H1 (cell line): ENCODE results near the gene PC. TPM values are rescaled to one million over a fixed set of nuclear protein-coding genes. Genes with fewer than 3 reads are reported as not detected.

ENCODE experiments used
- CTCF ChIA-PET: fragments of 300-600 bp; sonication (Branson Sonifier 250); formaldehyde crosslinking; loops from one replicate; lab custom pipeline; 2021; ENCODE audit not compliant: partially characterized antibody; lab: Charles Lee
- POLR2A ChIA-PET: fragments of 300-600 bp; sonication (Branson Sonifier 250); formaldehyde crosslinking; loops from one replicate; lab custom pipeline; 2021; ENCODE audit warnings: inconsistent platforms; ENCODE audit not compliant: partially characterized antibody; lab: Charles Lee
- DNase-seq, 2 experiments: peaks; one replicate each; pipeline versions ENCODE4 v3.0.0 to v3.0.0-alpha.2; 2010 to 2022; ENCODE audit warnings: low spot score in 2 of 2, low read depth in 1 of 2, mixed read lengths in 1 of 2
- FAIRE-seq: peaks from 2 replicates; lab custom pipeline; 2011; peaks lifted over from hg19 to GRCh38; lab: Jason Lieb, UNC
- H2AFZ ChIP-seq: 2 replicates; pipeline ENCODE4 v1.8.1; 2012; ENCODE audit warnings: low read length, inconsistent platforms
- H2AK5ac ChIP-seq: 2 replicates; pipeline ENCODE4 v1.6.1; 2013; ENCODE audit warnings: low read depth, low read length
- H2BK120ac ChIP-seq: replicated peaks from 2 replicates; pipeline ENCODE3; 2013; ENCODE audit warnings: low read depth, low read length, inconsistent platforms
- H2BK12ac ChIP-seq: 2 replicates; pipeline ENCODE4 v1.6.1; 2013; ENCODE audit warnings: low read depth, low read length
- H2BK15ac ChIP-seq: 2 replicates; pipeline ENCODE4 v1.6.1; 2013; ENCODE audit warnings: low read length
- H2BK20ac ChIP-seq: 2 replicates; pipeline ENCODE4 v1.6.1; 2013; ENCODE audit warnings: low read length
- H2BK5ac ChIP-seq: 2 replicates; pipeline ENCODE4 v1.6.1; 2013; ENCODE audit warnings: low read depth, low read length
- H3K14ac ChIP-seq: 2 replicates; pipeline ENCODE4 v1.6.1; 2013; ENCODE audit warnings: inconsistent platforms; ENCODE audit not compliant: insufficient read length
- H3K18ac ChIP-seq: 2 replicates; pipeline ENCODE4 v1.6.1; 2013; ENCODE audit warnings: low read length; ENCODE audit errors: extremely low read depth
- H3K23ac ChIP-seq: 2 replicates; pipeline ENCODE4 v1.6.1; 2013; ENCODE audit warnings: inconsistent platforms; ENCODE audit not compliant: insufficient read length
- H3K23me2 ChIP-seq: 2 replicates; pipeline ENCODE4 v1.6.1; 2013; ENCODE audit warnings: low read depth, low read length
- H3K27ac ChIP-seq: 2 replicates; pipeline ENCODE4 v1.6.1; 2011; ENCODE audit warnings: low read depth, low read length, inconsistent platforms
- H3K27me3 ChIP-seq, 4 experiments: replicated peaks in 1 of 4; 1 replicate in 1 of 4; 2 replicates in 3 of 4; pipeline versions ENCODE4 v1.6.1 to v1.8.1; 2011 to 2013; ENCODE audit warnings: low read length in 3 of 4, mild to moderate bottlenecking in 3 of 4, inconsistent platforms in 2 of 4, mixed read lengths in 2 of 4, moderate library complexity in 1 of 4; ENCODE audit not compliant: control insufficient read depth in 3 of 4, insufficient read depth in 3 of 4; ENCODE audit errors: extremely low read depth in 1 of 4
- H3K36me3 ChIP-seq, 4 experiments: 2 replicates each; pipeline versions ENCODE4 v1.6.1 to v1.8.1; 2011 to 2013; ENCODE audit warnings: mild to moderate bottlenecking in 4 of 4, low read length in 3 of 4, moderate library complexity in 2 of 4, control low read depth in 1 of 4, inconsistent platforms in 1 of 4; ENCODE audit not compliant: insufficient read depth in 4 of 4, control insufficient read depth in 2 of 4
- H3K4ac ChIP-seq: replicated peaks from 2 replicates; pipeline ENCODE3; 2013; ENCODE audit warnings: low read length, low read depth, mixed read lengths, inconsistent platforms; ENCODE audit not compliant: insufficient read length
- H3K4me1 ChIP-seq, 4 experiments: replicated peaks in 1 of 4; 1 replicate in 1 of 4; 2 replicates in 3 of 4; pipeline versions ENCODE4 v1.6.1 to v1.8.1; 2011 to 2013; ENCODE audit warnings: low read length in 3 of 4, inconsistent platforms in 2 of 4, mixed read lengths in 1 of 4; ENCODE audit not compliant: insufficient read depth in 4 of 4, control insufficient read depth in 3 of 4
- H3K4me2 ChIP-seq, 2 experiments: 2 replicates each; pipeline versions ENCODE4 v1.6.1 to v1.8.1; 2011 to 2013; ENCODE audit warnings: low read depth in 2 of 2, low read length in 2 of 2, control low read depth in 1 of 2, inconsistent platforms in 1 of 2, mild to moderate bottlenecking in 1 of 2; ENCODE audit not compliant: insufficient read depth in 1 of 2
- H3K4me3 ChIP-seq, 4 experiments: fragments of 200-600, 300-600 bp in 1 of 4; sonication (generic), shearing (Covaris generic), sonication (Bioruptor Twin) in 1 of 4; 2 replicates each; pipeline versions ENCODE4 v1.5.1 to v1.8.1; 2011 to 2016; ENCODE audit warnings: low read length in 4 of 4, low read depth in 3 of 4, control low read depth in 2 of 4, inconsistent platforms in 2 of 4, mild to moderate bottlenecking in 2 of 4, mixed read lengths in 1 of 4, moderate library complexity in 1 of 4; ENCODE audit not compliant: insufficient read depth in 2 of 4; ENCODE audit errors: extremely low read depth in 1 of 4
- H3K56ac ChIP-seq: replicated peaks from 2 replicates; pipeline ENCODE3; 2013; ENCODE audit warnings: low read depth, mild to moderate bottlenecking, mixed read lengths, low read length, inconsistent platforms; ENCODE audit not compliant: insufficient read length
- H3K79me1 ChIP-seq: 2 replicates; pipeline ENCODE4 v1.6.1; 2013; ENCODE audit warnings: low read depth, low read length, control low read depth
- H3K79me2 ChIP-seq, 2 experiments: 2 replicates each; pipeline versions ENCODE4 v1.6.1 to v1.8.1; 2012 to 2013; ENCODE audit warnings: low read length in 2 of 2, mild to moderate bottlenecking in 2 of 2, inconsistent platforms in 1 of 2; ENCODE audit not compliant: insufficient read depth in 2 of 2, control insufficient read depth in 1 of 2
- H3K9ac ChIP-seq, 4 experiments: replicated peaks in 1 of 4; 1 replicate in 1 of 4; 2 replicates in 3 of 4; pipeline versions ENCODE4 v1.6.1 to v1.8.1; 2011 to 2013; ENCODE audit warnings: low read depth in 3 of 4, low read length in 3 of 4, control low read depth in 2 of 4, mild to moderate bottlenecking in 2 of 4, moderate library complexity in 2 of 4, inconsistent platforms in 1 of 4; ENCODE audit errors: extremely low read depth in 1 of 4
- H3K9me3 ChIP-seq, 2 experiments: 2 replicates each; pipeline versions ENCODE4 v1.6.1 to v1.8.1; 2012 to 2013; ENCODE audit warnings: mild to moderate bottlenecking in 2 of 2, moderate library complexity in 2 of 2, control low read depth in 1 of 2, inconsistent platforms in 1 of 2, low read depth in 1 of 2, low read length in 1 of 2, mixed read lengths in 1 of 2; ENCODE audit not compliant: insufficient read depth in 2 of 2
- H4K20me1 ChIP-seq, 2 experiments: replicated peaks in 1 of 2; 2 replicates each; pipeline versions ENCODE3 to v1.8.1; 2011 to 2013; ENCODE audit warnings: inconsistent platforms in 2 of 2, low read length in 2 of 2, mild to moderate bottlenecking in 1 of 2; ENCODE audit not compliant: insufficient read depth in 2 of 2, control insufficient read depth in 1 of 2
- H4K5ac ChIP-seq: 2 replicates; pipeline ENCODE4 v1.6.1; 2013; ENCODE audit warnings: low read length, low read depth, mixed read lengths, inconsistent platforms; ENCODE audit not compliant: insufficient read length
- H4K8ac ChIP-seq: 2 replicates; pipeline ENCODE4 v1.8.0; 2013; ENCODE audit warnings: mild to moderate bottlenecking, moderate library complexity, low read length, inconsistent platforms; ENCODE audit not compliant: insufficient read depth; ENCODE audit errors: extremely low read depth
- H4K91ac ChIP-seq: replicated peaks from 2 replicates; pipeline ENCODE3; 2013; ENCODE audit warnings: low read length, mixed read lengths, inconsistent platforms; ENCODE audit not compliant: insufficient read length
- ATF2 ChIP-seq: IDR thresholded peaks from 2 replicates; pipeline ENCODE4 v1.6.1; 2012; ENCODE audit warnings: low read length, inconsistent platforms
- BACH1 ChIP-seq: IDR thresholded peaks from 2 replicates; pipeline ENCODE4 v1.6.1; 2012; ENCODE audit warnings: low read length, improper control_type of control experiment
- CHD2 ChIP-seq: IDR thresholded peaks from 2 replicates; pipeline ENCODE4 v1.6.1; 2012; ENCODE audit warnings: low read length, improper control_type of control experiment
- CTBP2 ChIP-seq: IDR thresholded peaks from 2 replicates; pipeline ENCODE4 v1.7.0; 2011; ENCODE audit warnings: borderline replicate concordance, mild to moderate bottlenecking, moderate library complexity, mixed read lengths, low read length; ENCODE audit not compliant: insufficient read depth, insufficient read length
- JUN ChIP-seq: IDR thresholded peaks from 2 replicates; pipeline ENCODE4 v1.6.1; 2011; ENCODE audit warnings: low read depth, mild to moderate bottlenecking, improper control_type of control experiment, low read length
- KDM1A ChIP-seq: fragments of 200-600, 300-600 bp; sonication (generic); IDR thresholded peaks from 2 replicates; pipeline ENCODE4 v1.7.1; 2016; ENCODE audit warnings: mild to moderate bottlenecking, low read length, borderline replicate concordance
- RFX5 ChIP-seq: IDR thresholded peaks from 2 replicates; pipeline ENCODE4 v1.6.1; 2011; ENCODE audit warnings: low read depth, low read length, improper control_type of control experiment, borderline replicate concordance
- SIX5 ChIP-seq: IDR thresholded peaks from 2 replicates; pipeline ENCODE4 v1.6.1; 2011; ENCODE audit warnings: mild to moderate bottlenecking, low read depth, low read length
- WGBS, 2 experiments: shearing (Covaris generic) in 1 of 2; methylation state at CpG; one replicate each; pipeline versions ENCODE4 v1.1.6 to v1.1.7; 2013 to 2015; ENCODE audit warnings: low lambda C conversion rate in 2 of 2, mixed read lengths in 2 of 2, inconsistent platforms in 1 of 2, low coverage in 1 of 2, missing lambda C conversion rate in 1 of 2; ENCODE audit not compliant: insufficient replicate concordance in 2 of 2, insufficient coverage in 1 of 2, insufficient read length in 1 of 2; ENCODE audit errors: extremely low coverage in 1 of 2, missing lambda C conversion rate in 1 of 2; 5-methylcytosine and 5-hydroxymethylcytosine counted together
- polyA plus RNA-seq, 7 experiments: library from polyadenylated mRNA; depleted of rRNA in 3 of 7; stranded (reverse) in 5 of 7; unstranded in 2 of 7; fragments of >200 nt in 5 of 7; fragments of 200-250 nt in 2 of 7; gene quantifications; 1 replicate in 5 of 7; 2 replicates in 1 of 7; 4 replicates in 1 of 7; pipeline versions ENCODE4 v1.2.1 to v1.2.3, GENCODE V29; 2011 to 2013; ENCODE audit warnings: missing spikeins in 2 of 7, mixed read lengths in 2 of 7
- total RNA-seq: library from RNA; stranded (reverse); fragmentation: NEBNext Ultra II Directional; extraction: Animal tissue kit (Norgen Biotek cat#: 25700); gene quantifications from 2 replicates; pipeline ENCODE4 v1.2.1, GENCODE V29; 2021
- TF ChIP-seq, protein P1 (sequence below): IDR thresholded peaks from 2 replicates; pipeline ENCODE4 v1.6.1; 2012; ENCODE audit warnings: inconsistent platforms

PC gene
- total and polyA plus RNA-seq, 2 of the 8 experiments (the other 6 are each of a cell fraction or from before 2014, with no cell fraction given) = 11.5 to 27.5 TPM

- H3K23me2 ChIP-seq = peaks cover 9% of the 10 kb centered on the region
- peak overlapping the region; percentile 79 to 92 (median 90); a peak in 5 of 8 replicates for H3K4me3 ChIP-seq
- WGBS, 2 experiments = 93% methylated on average over 12 of the region's 12 CpGs; no CpG with 5 or more reads in 1 of the 2 experiments
- H3K14ac ChIP-seq = no peak overlapping the region
- FAIRE-seq (no peak), DNase-seq (no peak)
- no peak overlapping the region for H2AFZ ChIP-seq
- H3K79me1 ChIP-seq = peaks cover 18% of the 10 kb centered on the region
- H2BK12ac ChIP-seq = no peak overlapping the region
- no peak overlapping the region for H2BK15ac ChIP-seq
- no peak overlapping the region for H3K18ac ChIP-seq
- H3K36me3 ChIP-seq = peaks cover 6 to 29% (median 16%) of the 10 kb centered on the region in 4 experiments
- no peak overlapping the region for H2BK5ac ChIP-seq
- no peaks in the 10 kb centered on the region for H3K27me3 ChIP-seq
- no peak overlapping the region for H2BK120ac ChIP-seq
- no peak overlapping the region for H3K23ac ChIP-seq
- H3K4me1 ChIP-seq = peaks cover 0 to 11% (median 3%) of the 10 kb centered on the region in 4 experiments; a peak in 4 of 7 replicates
- H3K9ac ChIP-seq = peak overlapping the region in 1 of 4 experiments; percentile 90; a peak in 2 of 7 replicates
- H2BK20ac ChIP-seq = no peak overlapping the region
- POLR2A ChIA-PET = interaction anchor here (0.9 to 4.2 kb wide), 11 partner anchors 9 to 298 kb away, joined by 3 to 53 read pairs (median 4); partner anchors contain the start of genes ACTN3, C11orf86, RBM14 and ZDHHC24
- no peak overlapping the region for H4K5ac ChIP-seq
- no peaks in the 10 kb centered on the region for H3K9me3 ChIP-seq
- peaks cover 4 to 13% of the 10 kb centered on the region in 2 experiments for H4K20me1 ChIP-seq
- CTCF ChIA-PET = interaction anchor here (0.8 to 7.1 kb wide), 12 partner anchors 9 to 167 kb away, joined by 3 to 57 read pairs (median 4); partner anchors contain the start of genes C11orf86 and RBM4B
- no peak overlapping the region for H3K27ac ChIP-seq
- no peak overlapping the region for H2AK5ac ChIP-seq
- no peak overlapping the region for H3K4ac ChIP-seq
- H3K79me2 ChIP-seq = peaks cover 0 to 26% of the 10 kb centered on the region in 2 experiments; a peak in 3 of 4 replicates
- no peak overlapping the region for H3K56ac ChIP-seq
- no peak overlapping the region for H4K8ac ChIP-seq
- H3K4me2 ChIP-seq = peak overlapping the region; percentile 93 to 94
- no peak overlapping the region for H4K91ac ChIP-seq
- TF ChIP-seq BACH1 (no peak), SIX5 (no peak), JUN (no peak), CTBP2 (no peak), ATF2 (no peak), KDM1A (no peak), CHD2 (no peak), RFX5 (no peak)
- TF ChIP-seq, protein P1, sequence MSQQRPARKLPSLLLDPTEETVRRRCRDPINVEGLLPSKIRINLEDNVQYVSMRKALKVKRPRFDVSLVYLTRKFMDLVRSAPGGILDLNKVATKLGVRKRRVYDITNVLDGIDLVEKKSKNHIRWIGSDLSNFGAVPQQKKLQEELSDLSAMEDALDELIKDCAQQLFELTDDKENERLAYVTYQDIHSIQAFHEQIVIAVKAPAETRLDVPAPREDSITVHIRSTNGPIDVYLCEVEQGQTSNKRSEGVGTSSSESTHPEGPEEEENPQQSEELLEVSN = no peak
Measured at GRCh38 chr11:66844496-66845142, 113.6 kb downstream of the PC start.
